T1000 (cell line): Measurements from ENCODE around the gene CD69.
"Not testable (repeated sequence)": the region's sequence is repeated elsewhere in the genome, so short reads cannot be mapped to it uniquely, and the experiment has no call there.

Experiments
- DNase-seq: peaks from one replicate; lab custom pipeline; 2025; ENCODE audit warnings: mixed read lengths; lab: John Stamatoyannopoulos, UW

CD69 gene

GRCh38 chr12:9718968-9719367 lies 41.7 kb downstream of the CD69 start:
- DNase-seq, result no peak

DNA sequence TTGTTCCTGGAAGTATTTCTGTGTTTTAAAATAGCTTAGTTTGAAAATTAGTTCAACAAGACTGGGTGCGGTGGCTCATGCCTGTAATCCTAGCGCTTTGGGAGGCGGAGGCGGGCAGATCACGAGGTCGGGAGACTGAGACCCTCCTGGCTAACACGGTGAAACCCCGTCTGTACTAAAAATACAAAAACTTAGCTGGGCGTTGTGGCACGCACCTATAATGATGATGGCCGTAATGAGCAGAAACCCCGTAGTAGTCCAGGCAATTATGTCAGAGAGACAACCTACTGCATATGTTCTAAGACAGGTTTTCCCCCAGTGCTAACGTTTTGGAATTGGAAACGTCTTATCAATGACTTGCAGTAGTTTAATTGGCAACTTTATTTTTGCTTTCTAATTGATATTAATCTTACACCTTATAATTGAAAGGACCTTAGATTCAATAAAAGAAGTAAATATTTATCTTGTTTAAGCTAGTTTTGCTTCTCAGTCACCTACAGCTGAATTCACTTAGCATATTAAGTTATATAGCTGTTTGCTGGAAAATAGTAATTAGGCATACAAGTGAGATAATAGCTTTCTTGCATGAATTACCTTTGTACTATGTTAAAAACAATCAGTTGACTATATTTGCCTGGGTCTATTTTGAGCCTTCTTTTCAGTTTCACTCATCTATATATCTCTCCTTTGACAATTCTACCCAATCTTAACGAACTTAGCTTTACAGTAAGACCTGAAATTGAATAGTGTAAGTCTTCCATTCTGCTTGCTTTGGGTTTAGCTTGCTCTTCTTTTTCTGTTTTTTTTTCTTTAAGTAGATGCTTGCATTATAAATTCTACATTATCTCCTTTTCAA lies 43.4 kb downstream of the CD69 start:
- no peak for DNase-seq

DNA sequence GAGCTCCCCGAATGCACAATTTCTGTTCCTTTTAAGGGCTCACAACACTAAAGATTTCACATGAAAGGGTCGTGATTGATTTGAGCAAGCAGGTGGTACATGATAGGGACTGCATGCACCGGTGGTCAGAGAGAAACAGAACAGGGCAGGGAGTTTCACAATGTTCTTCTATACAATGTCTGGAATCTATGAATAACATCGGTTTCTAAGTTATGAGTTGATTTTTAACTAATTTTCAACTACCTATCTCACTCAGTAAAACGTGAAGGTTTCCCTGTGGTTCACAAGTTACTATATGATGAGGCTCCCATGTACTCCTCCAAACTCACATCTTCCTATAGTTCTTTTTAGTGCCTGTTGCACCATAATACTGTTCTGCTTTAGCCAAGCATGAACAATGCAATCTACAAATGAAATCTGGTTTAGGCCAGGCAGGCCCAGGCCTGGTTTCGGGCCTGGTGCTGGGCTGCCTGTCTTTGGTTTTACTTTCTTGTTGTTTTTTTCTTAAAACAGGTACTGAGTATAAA lies 47.6 kb downstream of the CD69 start:
- DNase-seq, result not testable (repeated sequence)

- no peak for DNase-seq
Measured at GRCh38 chr12:9711664-9712063, 49.0 kb downstream of the CD69 start.

GRCh38 chr12:9710584-9711375 lies 49.9 kb downstream of the CD69 start:
- DNase-seq, result no peak

- no peak for DNase-seq
Measured at GRCh38 chr12:9708853-9709252, 51.8 kb downstream of the CD69 start.

GRCh38 chr12:9707864-9708808 lies 52.6 kb downstream of the CD69 start:
- peak; percentile 6 for DNase-seq

DNA sequence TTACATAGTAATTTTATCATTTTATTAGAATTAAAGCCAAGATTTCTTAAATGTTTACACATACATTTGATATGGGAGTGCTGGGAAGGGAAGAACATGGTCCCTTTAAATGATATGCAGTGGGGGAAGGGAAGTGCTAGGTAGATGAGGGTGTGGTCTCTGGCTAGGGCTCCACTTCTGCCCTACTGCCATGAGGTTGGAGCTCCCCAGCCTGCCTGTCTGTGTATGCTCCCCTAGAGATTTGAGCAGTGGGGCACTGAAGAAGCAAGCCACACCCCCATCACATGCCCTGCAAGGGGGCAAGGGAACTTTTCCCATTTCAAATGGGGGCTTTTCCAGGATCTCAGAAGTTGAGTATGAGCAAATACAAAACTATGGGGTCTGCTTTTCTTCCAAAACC lies 53.3 kb downstream of the CD69 start:
- no peak for DNase-seq

- DNase-seq, result no peak
Measured at GRCh38 chr12:9706086-9706685, 54.5 kb downstream of the CD69 start.

DNA sequence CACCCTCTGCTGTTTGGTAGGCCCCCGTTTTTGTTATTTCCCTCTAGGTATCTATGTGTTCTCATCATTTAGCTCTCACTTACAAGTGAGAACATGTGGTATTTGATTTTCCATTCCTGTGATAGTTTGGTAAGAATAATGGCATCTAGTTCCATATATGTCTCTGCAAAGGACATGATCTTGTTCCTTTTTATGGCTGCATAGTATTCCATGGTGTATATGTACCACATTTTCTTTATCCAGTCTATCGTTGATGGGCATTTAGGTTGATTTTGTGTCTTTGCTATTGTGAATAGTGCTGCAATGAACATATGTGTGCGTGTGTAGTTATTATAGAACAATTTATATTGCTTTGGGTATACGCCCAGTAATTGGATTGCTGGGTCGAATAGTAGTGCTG lies 56.1 kb downstream of the CD69 start:
- DNase-seq, result not testable (repeated sequence)
